H1 (cell line): Measurements from ENCODE around the gene DLK1. TPM values are rescaled to one million over a fixed set of nuclear protein-coding genes. Genes with fewer than 3 reads are reported as not detected.

Source experiments
- CTCF ChIA-PET: fragments of 300-600 bp; sonication (Branson Sonifier 250); formaldehyde crosslinking; loops from one replicate; lab custom pipeline; 2021; ENCODE audit not compliant: partially characterized antibody; lab: Charles Lee
- POLR2A ChIA-PET: fragments of 300-600 bp; sonication (Branson Sonifier 250); formaldehyde crosslinking; loops from one replicate; lab custom pipeline; 2021; ENCODE audit warnings: inconsistent platforms; ENCODE audit not compliant: partially characterized antibody; lab: Charles Lee
- DNase-seq, 2 experiments: peaks; one replicate each; pipeline versions ENCODE4 v3.0.0 to v3.0.0-alpha.2; 2010 to 2022; ENCODE audit warnings: low spot score in 2 of 2, low read depth in 1 of 2, mixed read lengths in 1 of 2
- FAIRE-seq: peaks from 2 replicates; lab custom pipeline; 2011; peaks lifted over from hg19 to GRCh38; lab: Jason Lieb, UNC
- H2AFZ ChIP-seq: 2 replicates; pipeline ENCODE4 v1.8.1; 2012; ENCODE audit warnings: low read length, inconsistent platforms
- H2AK5ac ChIP-seq: 2 replicates; pipeline ENCODE4 v1.6.1; 2013; ENCODE audit warnings: low read depth, low read length
- H2BK120ac ChIP-seq: replicated peaks from 2 replicates; pipeline ENCODE3; 2013; ENCODE audit warnings: low read depth, low read length, inconsistent platforms
- H2BK12ac ChIP-seq: 2 replicates; pipeline ENCODE4 v1.6.1; 2013; ENCODE audit warnings: low read depth, low read length
- H2BK15ac ChIP-seq: 2 replicates; pipeline ENCODE4 v1.6.1; 2013; ENCODE audit warnings: low read length
- H2BK20ac ChIP-seq: 2 replicates; pipeline ENCODE4 v1.6.1; 2013; ENCODE audit warnings: low read length
- H2BK5ac ChIP-seq: 2 replicates; pipeline ENCODE4 v1.6.1; 2013; ENCODE audit warnings: low read depth, low read length
- H3K14ac ChIP-seq: 2 replicates; pipeline ENCODE4 v1.6.1; 2013; ENCODE audit warnings: inconsistent platforms; ENCODE audit not compliant: insufficient read length
- H3K18ac ChIP-seq: 2 replicates; pipeline ENCODE4 v1.6.1; 2013; ENCODE audit warnings: low read length; ENCODE audit errors: extremely low read depth
- H3K23ac ChIP-seq: 2 replicates; pipeline ENCODE4 v1.6.1; 2013; ENCODE audit warnings: inconsistent platforms; ENCODE audit not compliant: insufficient read length
- H3K23me2 ChIP-seq: 2 replicates; pipeline ENCODE4 v1.6.1; 2013; ENCODE audit warnings: low read depth, low read length
- H3K27ac ChIP-seq: 2 replicates; pipeline ENCODE4 v1.6.1; 2011; ENCODE audit warnings: low read depth, low read length, inconsistent platforms
- H3K27me3 ChIP-seq, 4 experiments: replicated peaks in 1 of 4; 1 replicate in 1 of 4; 2 replicates in 3 of 4; pipeline versions ENCODE4 v1.6.1 to v1.8.1; 2011 to 2013; ENCODE audit warnings: low read length in 3 of 4, mild to moderate bottlenecking in 3 of 4, inconsistent platforms in 2 of 4, mixed read lengths in 2 of 4, moderate library complexity in 1 of 4; ENCODE audit not compliant: control insufficient read depth in 3 of 4, insufficient read depth in 3 of 4; ENCODE audit errors: extremely low read depth in 1 of 4
- H3K36me3 ChIP-seq, 4 experiments: 2 replicates each; pipeline versions ENCODE4 v1.6.1 to v1.8.1; 2011 to 2013; ENCODE audit warnings: mild to moderate bottlenecking in 4 of 4, low read length in 3 of 4, moderate library complexity in 2 of 4, control low read depth in 1 of 4, inconsistent platforms in 1 of 4; ENCODE audit not compliant: insufficient read depth in 4 of 4, control insufficient read depth in 2 of 4
- H3K4ac ChIP-seq: replicated peaks from 2 replicates; pipeline ENCODE3; 2013; ENCODE audit warnings: low read length, low read depth, mixed read lengths, inconsistent platforms; ENCODE audit not compliant: insufficient read length
- H3K4me1 ChIP-seq, 4 experiments: replicated peaks in 1 of 4; 1 replicate in 1 of 4; 2 replicates in 3 of 4; pipeline versions ENCODE4 v1.6.1 to v1.8.1; 2011 to 2013; ENCODE audit warnings: low read length in 3 of 4, inconsistent platforms in 2 of 4, mixed read lengths in 1 of 4; ENCODE audit not compliant: insufficient read depth in 4 of 4, control insufficient read depth in 3 of 4
- H3K4me2 ChIP-seq, 2 experiments: 2 replicates each; pipeline versions ENCODE4 v1.6.1 to v1.8.1; 2011 to 2013; ENCODE audit warnings: low read depth in 2 of 2, low read length in 2 of 2, control low read depth in 1 of 2, inconsistent platforms in 1 of 2, mild to moderate bottlenecking in 1 of 2; ENCODE audit not compliant: insufficient read depth in 1 of 2
- H3K4me3 ChIP-seq, 4 experiments: fragments of 200-600, 300-600 bp in 1 of 4; sonication (generic), shearing (Covaris generic), sonication (Bioruptor Twin) in 1 of 4; 2 replicates each; pipeline versions ENCODE4 v1.5.1 to v1.8.1; 2011 to 2016; ENCODE audit warnings: low read length in 4 of 4, low read depth in 3 of 4, control low read depth in 2 of 4, inconsistent platforms in 2 of 4, mild to moderate bottlenecking in 2 of 4, mixed read lengths in 1 of 4, moderate library complexity in 1 of 4; ENCODE audit not compliant: insufficient read depth in 2 of 4; ENCODE audit errors: extremely low read depth in 1 of 4
- H3K56ac ChIP-seq: replicated peaks from 2 replicates; pipeline ENCODE3; 2013; ENCODE audit warnings: low read depth, mild to moderate bottlenecking, mixed read lengths, low read length, inconsistent platforms; ENCODE audit not compliant: insufficient read length
- H3K79me1 ChIP-seq: 2 replicates; pipeline ENCODE4 v1.6.1; 2013; ENCODE audit warnings: low read depth, low read length, control low read depth
- H3K79me2 ChIP-seq, 2 experiments: 2 replicates each; pipeline versions ENCODE4 v1.6.1 to v1.8.1; 2012 to 2013; ENCODE audit warnings: low read length in 2 of 2, mild to moderate bottlenecking in 2 of 2, inconsistent platforms in 1 of 2; ENCODE audit not compliant: insufficient read depth in 2 of 2, control insufficient read depth in 1 of 2
- H3K9ac ChIP-seq, 4 experiments: replicated peaks in 1 of 4; 1 replicate in 1 of 4; 2 replicates in 3 of 4; pipeline versions ENCODE4 v1.6.1 to v1.8.1; 2011 to 2013; ENCODE audit warnings: low read depth in 3 of 4, low read length in 3 of 4, control low read depth in 2 of 4, mild to moderate bottlenecking in 2 of 4, moderate library complexity in 2 of 4, inconsistent platforms in 1 of 4; ENCODE audit errors: extremely low read depth in 1 of 4
- H3K9me3 ChIP-seq, 2 experiments: 2 replicates each; pipeline versions ENCODE4 v1.6.1 to v1.8.1; 2012 to 2013; ENCODE audit warnings: mild to moderate bottlenecking in 2 of 2, moderate library complexity in 2 of 2, control low read depth in 1 of 2, inconsistent platforms in 1 of 2, low read depth in 1 of 2, low read length in 1 of 2, mixed read lengths in 1 of 2; ENCODE audit not compliant: insufficient read depth in 2 of 2
- H4K20me1 ChIP-seq, 2 experiments: replicated peaks in 1 of 2; 2 replicates each; pipeline versions ENCODE3 to v1.8.1; 2011 to 2013; ENCODE audit warnings: inconsistent platforms in 2 of 2, low read length in 2 of 2, mild to moderate bottlenecking in 1 of 2; ENCODE audit not compliant: insufficient read depth in 2 of 2, control insufficient read depth in 1 of 2
- H4K5ac ChIP-seq: 2 replicates; pipeline ENCODE4 v1.6.1; 2013; ENCODE audit warnings: low read length, low read depth, mixed read lengths, inconsistent platforms; ENCODE audit not compliant: insufficient read length
- H4K8ac ChIP-seq: 2 replicates; pipeline ENCODE4 v1.8.0; 2013; ENCODE audit warnings: mild to moderate bottlenecking, moderate library complexity, low read length, inconsistent platforms; ENCODE audit not compliant: insufficient read depth; ENCODE audit errors: extremely low read depth
- H4K91ac ChIP-seq: replicated peaks from 2 replicates; pipeline ENCODE3; 2013; ENCODE audit warnings: low read length, mixed read lengths, inconsistent platforms; ENCODE audit not compliant: insufficient read length
- BACH1 ChIP-seq: IDR thresholded peaks from 2 replicates; pipeline ENCODE4 v1.6.1; 2012; ENCODE audit warnings: low read length, improper control_type of control experiment
- CTCF ChIP-seq, 3 experiments: IDR thresholded peaks; 1 replicate in 2 of 3; 2 replicates in 1 of 3; pipeline versions ENCODE4 v1.5.1 to v1.6.1; 2011; ENCODE audit warnings: low read length in 3 of 3, mild to moderate bottlenecking in 3 of 3, inconsistent platforms in 2 of 3, low read depth in 1 of 3, moderate library complexity in 1 of 3; ENCODE audit not compliant: insufficient read depth in 1 of 3; ENCODE audit errors: control extremely low read depth in 1 of 3
- NRF1 ChIP-seq: IDR thresholded peaks from 2 replicates; pipeline ENCODE4 v1.6.1; 2011; ENCODE audit warnings: mild to moderate bottlenecking, low read depth, low read length, improper control_type of control experiment
- RAD21 ChIP-seq, 2 experiments: IDR thresholded peaks in 1 of 2; conservative IDR thresholded peaks in 1 of 2; 2 replicates each; pipeline ENCODE4 v1.6.1; 2011; ENCODE audit warnings: low read depth in 2 of 2, low read length in 2 of 2, improper control_type of control experiment in 1 of 2, inconsistent platforms in 1 of 2, mild to moderate bottlenecking in 1 of 2, moderate library complexity in 1 of 2
- SUZ12 ChIP-seq: fragments of 200-600 bp; sonication (generic); IDR thresholded peaks from 2 replicates; pipeline ENCODE4 v1.6.1; 2012; ENCODE audit warnings: mild to moderate bottlenecking, inconsistent platforms, low read length, moderate library complexity, mixed read lengths
- WGBS, 2 experiments: shearing (Covaris generic) in 1 of 2; methylation state at CpG; one replicate each; pipeline versions ENCODE4 v1.1.6 to v1.1.7; 2013 to 2015; ENCODE audit warnings: low lambda C conversion rate in 2 of 2, mixed read lengths in 2 of 2, inconsistent platforms in 1 of 2, low coverage in 1 of 2, missing lambda C conversion rate in 1 of 2; ENCODE audit not compliant: insufficient replicate concordance in 2 of 2, insufficient coverage in 1 of 2, insufficient read length in 1 of 2; ENCODE audit errors: extremely low coverage in 1 of 2, missing lambda C conversion rate in 1 of 2; 5-methylcytosine and 5-hydroxymethylcytosine counted together
- polyA plus RNA-seq, 7 experiments: library from polyadenylated mRNA; depleted of rRNA in 3 of 7; stranded (reverse) in 5 of 7; unstranded in 2 of 7; fragments of >200 nt in 5 of 7; fragments of 200-250 nt in 2 of 7; gene quantifications; 1 replicate in 5 of 7; 2 replicates in 1 of 7; 4 replicates in 1 of 7; pipeline versions ENCODE4 v1.2.1 to v1.2.3, GENCODE V29; 2011 to 2013; ENCODE audit warnings: missing spikeins in 2 of 7, mixed read lengths in 2 of 7
- total RNA-seq: library from RNA; stranded (reverse); fragmentation: NEBNext Ultra II Directional; extraction: Animal tissue kit (Norgen Biotek cat#: 25700); gene quantifications from 2 replicates; pipeline ENCODE4 v1.2.1, GENCODE V29; 2021

The DLK1 gene
- total and polyA plus RNA-seq, 2 of the 8 experiments (the other 6 are each of a cell fraction or from before 2014, with no cell fraction given), result 1.3 to 2.4 TPM

GRCh38 chr14:100709289-100710284, 17.1 kb upstream of the DLK1 start:
- Histone ChIP-seq H4K20me1 (peaks cover 0 to 4% of the 10 kb centered on the region in 2 experiments), H3K4me1 (peaks cover 0 to 18% (median 13%) of the 10 kb centered on the region in 4 experiments; a peak in 6 of 7 replicates), H2BK120ac (peak overlapping the region; percentile 28), H3K4me2 (peak overlapping the region; percentile 70 to 90), H3K4ac (no peak overlapping the region), H3K79me1 (no peaks in the 10 kb centered on the region), H3K56ac (no peak overlapping the region), H4K8ac (no peak overlapping the region), H4K91ac (peak overlapping the region; percentile 65), H2BK20ac (no peak overlapping the region), H3K36me3 (no peaks in the 10 kb centered on the region), H2BK15ac (no peak overlapping the region), H3K27me3 (peaks cover 2 to 22% (median 14%) of the 10 kb centered on the region in 4 experiments), H3K27ac (no peak overlapping the region), H3K18ac (peak overlapping the region; percentile 83), H2BK12ac (peak overlapping the region; percentile 50; the same call in 1 of the 2 replicates), H3K23ac (no peak overlapping the region), H2BK5ac (no peak overlapping the region), H3K14ac (no peak overlapping the region), H2AFZ (no peak overlapping the region), H4K5ac (no peak overlapping the region), H3K23me2 (peaks cover 4% of the 10 kb centered on the region; the same call in 1 of the 2 replicates), H2AK5ac (no peak overlapping the region), H3K79me2 (no peaks in the 10 kb centered on the region), H3K9me3 (no peaks in the 10 kb centered on the region), H3K4me3 (peak overlapping the region; percentile 2 to 53 (median 30); a peak in 7 of 8 replicates), H3K9ac (no peak overlapping the region)
- FAIRE-seq, result no peak
- DNase-seq, result no peak
- ChIA-PET POLR2A (no interaction called here), CTCF (interaction anchor here (0.6 to 2.0 kb wide), 19 partner anchors 9 to 1558 kb away, joined by 3 to 9 read pairs (median 4); partner anchors contain the start of gene RTL1)
- TF ChIP-seq CTCF (IDR thresholded peaks at IDR 0.05; ENCODE audit: control extremely low read depth in 1 of 3, insufficient read depth in 1 of 3, low read depth in 1 of 3, low read length in 3 of 3) (peak in 2 of 3 experiments; percentile 36 to 58; a peak in 3 of 4 replicates), SUZ12 (0 out of 2 replicates have a peak, but pooled peaks have one; percentile 19), NRF1 (no peak), BACH1 (peak; percentile 59), RAD21 (IDR thresholded peaks at IDR 0.05 in 1 of 2, conservative IDR thresholded peaks at IDR 0.05 in 1 of 2; ENCODE audit: low read depth in 2 of 2, low read length in 2 of 2) (peak; percentile 26 to 63; a peak in 2 of 4 replicates)
- whole genome bisulfite sequencing, 2 experiments, result 25% methylated on average over 45 of the region's 59 CpGs; no CpG with 5 or more reads in 1 of the 2 experiments
